GM13976 (cell line): Measurements from ENCODE around the gene EIF3A.
"Not testable (repeated sequence)": the region's sequence is repeated elsewhere in the genome, so short reads cannot be mapped to it uniquely, and the experiment has no call there.

Experiments used
- DNase-seq: peaks from one replicate; pipeline ENCODE4 v3.0.0; 2012; ENCODE audit warnings: low spot score
- in situ Hi-C: fragments of 300-500 bp; cut with MboI; formaldehyde crosslinking; loops from one replicate; pipeline ENCODE4 v1.12.0; 2022; ENCODE audit warnings: low sequenced_read_pairs, mixed read lengths, inconsistent platforms; ENCODE audit not compliant: unreplicated experiment
- TF ChIP-seq, protein P1 (sequence below): IDR thresholded peaks from 2 replicates; pipeline ENCODE4 v1.5.1; 2012; ENCODE audit warnings: borderline replicate concordance, mild to moderate bottlenecking; ENCODE audit not compliant: insufficient read depth; ENCODE audit errors: extremely low read depth, missing control alignments, control extremely low read depth

The EIF3A gene

GRCh38 chr10:119118231-119118630 is 37.6 kb upstream of the EIF3A start:
- TF ChIP-seq, protein P1, sequence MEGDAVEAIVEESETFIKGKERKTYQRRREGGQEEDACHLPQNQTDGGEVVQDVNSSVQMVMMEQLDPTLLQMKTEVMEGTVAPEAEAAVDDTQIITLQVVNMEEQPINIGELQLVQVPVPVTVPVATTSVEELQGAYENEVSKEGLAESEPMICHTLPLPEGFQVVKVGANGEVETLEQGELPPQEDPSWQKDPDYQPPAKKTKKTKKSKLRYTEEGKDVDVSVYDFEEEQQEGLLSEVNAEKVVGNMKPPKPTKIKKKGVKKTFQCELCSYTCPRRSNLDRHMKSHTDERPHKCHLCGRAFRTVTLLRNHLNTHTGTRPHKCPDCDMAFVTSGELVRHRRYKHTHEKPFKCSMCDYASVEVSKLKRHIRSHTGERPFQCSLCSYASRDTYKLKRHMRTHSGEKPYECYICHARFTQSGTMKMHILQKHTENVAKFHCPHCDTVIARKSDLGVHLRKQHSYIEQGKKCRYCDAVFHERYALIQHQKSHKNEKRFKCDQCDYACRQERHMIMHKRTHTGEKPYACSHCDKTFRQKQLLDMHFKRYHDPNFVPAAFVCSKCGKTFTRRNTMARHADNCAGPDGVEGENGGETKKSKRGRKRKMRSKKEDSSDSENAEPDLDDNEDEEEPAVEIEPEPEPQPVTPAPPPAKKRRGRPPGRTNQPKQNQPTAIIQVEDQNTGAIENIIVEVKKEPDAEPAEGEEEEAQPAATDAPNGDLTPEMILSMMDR = no peak
- DNase-seq = no peak
- in situ Hi-C loops = no loop called here

- in situ Hi-C loops = no loop called here
- DNase-seq = no peak
- TF ChIP-seq, protein P1 = no peak
These were observed 35.8 kb upstream of the EIF3A start for GRCh38 chr10:119116326-119116951.

DNA sequence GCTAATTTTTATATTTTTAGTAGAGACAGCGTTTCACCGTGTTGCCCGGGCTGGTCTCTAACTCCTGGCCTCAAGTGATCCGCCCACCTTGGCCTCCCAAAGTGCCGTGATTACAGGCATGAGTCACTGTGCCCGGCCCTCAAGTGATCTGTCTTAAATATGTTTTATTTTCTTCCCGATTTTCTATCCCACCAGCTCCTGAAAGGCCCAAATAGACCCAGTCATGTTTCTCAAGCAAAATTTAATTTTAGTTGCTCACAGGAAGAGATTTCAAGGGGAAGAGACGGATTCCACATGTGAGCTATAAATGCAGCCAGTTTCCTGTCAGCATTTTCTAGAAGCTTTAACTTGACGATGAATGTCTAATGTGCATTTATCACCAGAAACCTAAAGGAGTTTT is 35.3 kb upstream of the EIF3A start:
- in situ Hi-C loops = no loop called here
- TF ChIP-seq, protein P1 = no peak
- no peak for DNase-seq

- TF ChIP-seq, protein P1 = no peak
- in situ Hi-C loops = no loop called here
- DNase-seq = no peak
These were observed 33.4 kb upstream of the EIF3A start for GRCh38 chr10:119113751-119114732.

DNA sequence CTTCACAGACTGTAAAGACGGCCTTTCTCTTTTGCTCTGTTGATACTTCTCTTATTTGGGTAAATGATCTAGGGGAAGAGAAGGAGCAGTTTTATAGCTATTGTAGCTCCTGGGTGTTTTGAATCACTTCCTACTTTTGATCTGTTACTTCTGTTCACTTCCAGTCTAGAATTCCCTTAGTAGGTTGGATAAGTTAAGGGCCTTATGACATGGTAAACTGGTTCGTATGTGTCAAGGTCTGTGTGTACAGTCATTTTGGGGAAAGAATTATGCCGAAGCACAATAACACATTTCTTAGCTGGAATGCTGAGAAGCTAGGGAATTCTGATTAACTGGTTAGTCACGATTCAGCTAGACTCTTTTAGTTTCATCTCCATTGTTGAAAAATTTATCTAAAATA is 31.4 kb upstream of the EIF3A start:
- TF ChIP-seq, protein P1 = no peak
- in situ Hi-C loops = no loop called here
- no peak for DNase-seq

DNA sequence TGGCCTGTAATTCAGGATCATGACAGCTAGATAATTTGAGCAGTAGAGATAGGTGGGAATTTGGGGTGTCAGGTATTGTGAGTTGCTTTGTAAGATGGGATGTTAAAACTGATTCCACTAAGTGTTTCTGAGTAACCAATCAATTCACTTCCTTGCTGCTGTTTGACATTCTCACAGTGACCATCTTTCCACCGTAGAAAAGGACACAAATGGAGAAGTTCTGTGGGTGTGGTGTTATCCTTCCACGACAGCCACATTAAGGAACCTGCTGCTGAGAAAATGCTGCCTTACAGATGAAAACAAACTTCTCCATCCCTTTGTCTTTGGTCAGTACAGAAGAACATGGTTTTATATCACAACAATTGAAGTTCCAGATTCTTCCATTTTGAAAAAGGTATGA is 27.2 kb upstream of the EIF3A start:
- DNase-seq, in situ Hi-C loops: not testable (repeated sequence)

- in situ Hi-C loops, DNase-seq: not testable (repeated sequence)
These were observed 26.5 kb upstream of the EIF3A start for GRCh38 chr10:119107106-119107505.

GRCh38 chr10:119105899-119106298 is 25.3 kb upstream of the EIF3A start:
- in situ Hi-C loops, DNase-seq: not testable (repeated sequence)
